Stimulated activated CD8-positive, alpha-beta memory T cell treated with anti-CD3 and anti-CD28 coated beads, Interleukin-4, amount 100 ng/mL, for 24 hours (primary cell): ENCODE data around the gene MCUR1.
"Not testable (repeated sequence)": the region's sequence is repeated elsewhere in the genome, so short reads cannot be mapped to it uniquely, and the experiment has no call there.

Source experiments
- DNase-seq: peaks from one replicate; pipeline ENCODE4 v3.0.0-alpha.2; 2020; ENCODE audit warnings: low read depth

Gene MCUR1

GRCh38 chr6:13828656-13829301 is 14.4 kb upstream of the MCUR1 start:
- DNase-seq, result not testable (repeated sequence)

GRCh38 chr6:13827032-13827431 is 12.7 kb upstream of the MCUR1 start:
- no peak for DNase-seq

- DNase-seq, result no peak
Observed at GRCh38 chr6:13825871-13826270, 11.5 kb upstream of the MCUR1 start.

- DNase-seq, result no peak
Observed at GRCh38 chr6:13818341-13818740, 4.0 kb upstream of the MCUR1 start.

GRCh38 chr6:13814938-13815575 is 700 bp upstream of the MCUR1 start:
- no peak for DNase-seq

- peak; percentile 15 for DNase-seq
Observed at GRCh38 chr6:13813621-13814175, 659 bp downstream of the MCUR1 start.

- DNase-seq, result no peak
Observed at GRCh38 chr6:13813026-13813425, 1.3 kb downstream of the MCUR1 start.

- DNase-seq, result no peak
Observed at GRCh38 chr6:13812359-13812642, 2.1 kb downstream of the MCUR1 start.

- DNase-seq, result no peak
Observed at GRCh38 chr6:13811627-13812358, 2.6 kb downstream of the MCUR1 start.

GRCh38 chr6:13810688-13811446 is 3.5 kb downstream of the MCUR1 start:
- DNase-seq, result no peak

- DNase-seq, result no peak
Observed at GRCh38 chr6:13808801-13809200, 5.6 kb downstream of the MCUR1 start.

GRCh38 chr6:13807696-13808095 is 6.7 kb downstream of the MCUR1 start:
- DNase-seq, result no peak

GRCh38 chr6:13803581-13803980 is 10.8 kb downstream of the MCUR1 start:
- DNase-seq, result no peak

- DNase-seq, result no peak
Observed at GRCh38 chr6:13800615-13801014, 13.7 kb downstream of the MCUR1 start.

- no peak for DNase-seq
Observed at GRCh38 chr6:13796781-13797180, 17.6 kb downstream of the MCUR1 start.

GRCh38 chr6:13795041-13795750 is 19.2 kb downstream of the MCUR1 start:
- DNase-seq, result peak; percentile 78

- no peak for DNase-seq
Observed at GRCh38 chr6:13794184-13794583, 20.2 kb downstream of the MCUR1 start.

- no peak for DNase-seq
Observed at GRCh38 chr6:13789746-13790145, 24.6 kb downstream of the MCUR1 start.

- DNase-seq, result no peak
Observed at GRCh38 chr6:13788820-13789219, 25.5 kb downstream of the MCUR1 start.

GRCh38 chr6:13787137-13787536 is 27.2 kb downstream of the MCUR1 start:
- DNase-seq, result no peak

- not testable (repeated sequence) for DNase-seq
Observed at GRCh38 chr6:13780162-13780561, 34.2 kb downstream of the MCUR1 start.

- DNase-seq, result no peak
Observed at GRCh38 chr6:13778028-13778427, 36.3 kb downstream of the MCUR1 start.
